NCI-H146 (cell line): Measurements from ENCODE around the gene CNTNAP5.

Source experiments
- DNase-seq: peaks from one replicate; lab custom pipeline; 2025; lab: John Stamatoyannopoulos, UW

The CNTNAP5 gene

GRCh38 chr2:124267794-124268193 lies 242.7 kb downstream of the CNTNAP5 start:
- DNase-seq = no peak

GRCh38 chr2:124269348-124269747 lies 244.3 kb downstream of the CNTNAP5 start:
- no peak for DNase-seq

DNA sequence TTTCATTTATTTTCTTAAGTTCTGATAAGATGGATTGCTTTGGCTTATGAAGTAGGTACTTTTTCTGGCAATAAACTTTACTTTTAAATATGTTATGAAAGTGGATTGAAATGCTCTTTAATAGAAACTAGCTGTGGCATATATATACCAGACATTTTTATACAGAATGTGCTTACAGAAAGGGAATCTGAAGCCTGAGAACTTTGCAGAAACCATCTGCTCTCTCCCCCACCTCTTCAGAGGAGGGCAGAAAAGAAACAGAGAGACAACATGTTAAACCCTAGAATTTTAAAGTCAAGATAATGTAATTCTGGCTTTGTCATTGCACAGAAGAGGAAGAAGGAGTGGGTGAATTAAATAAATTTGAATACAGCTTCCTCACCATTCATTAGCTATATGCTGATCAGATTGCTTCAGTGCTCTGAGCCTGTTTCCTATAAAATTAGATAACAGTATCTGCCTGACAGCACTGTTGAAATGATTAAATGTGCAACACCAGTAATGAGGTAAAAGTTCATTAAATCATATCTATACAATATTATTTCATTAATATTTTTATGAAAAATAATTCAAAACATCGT lies 247.3 kb downstream of the CNTNAP5 start:
- no peak for DNase-seq

DNA sequence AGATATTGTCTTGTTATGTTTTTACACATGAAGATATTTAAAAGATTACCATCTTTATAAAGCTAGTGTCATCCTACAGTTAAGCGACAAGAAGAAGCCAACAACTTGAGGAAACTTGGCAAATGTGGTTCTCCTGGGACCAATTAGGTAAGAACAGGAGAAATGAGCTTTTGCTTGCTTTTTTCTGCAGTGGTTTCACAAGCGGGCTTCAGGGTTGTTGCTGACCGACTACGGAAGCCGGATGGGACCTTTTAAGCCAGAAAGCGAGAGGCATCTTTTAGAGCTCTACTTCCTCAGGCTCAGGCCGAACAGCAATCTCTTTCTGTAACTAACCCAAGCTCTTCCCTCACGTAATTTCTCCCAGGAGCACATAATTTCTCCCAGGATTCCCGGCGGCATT lies 256.5 kb downstream of the CNTNAP5 start:
- DNase-seq = no peak

GRCh38 chr2:124283096-124283495 lies 258.0 kb downstream of the CNTNAP5 start:
- DNase-seq = peak; percentile 45

DNA sequence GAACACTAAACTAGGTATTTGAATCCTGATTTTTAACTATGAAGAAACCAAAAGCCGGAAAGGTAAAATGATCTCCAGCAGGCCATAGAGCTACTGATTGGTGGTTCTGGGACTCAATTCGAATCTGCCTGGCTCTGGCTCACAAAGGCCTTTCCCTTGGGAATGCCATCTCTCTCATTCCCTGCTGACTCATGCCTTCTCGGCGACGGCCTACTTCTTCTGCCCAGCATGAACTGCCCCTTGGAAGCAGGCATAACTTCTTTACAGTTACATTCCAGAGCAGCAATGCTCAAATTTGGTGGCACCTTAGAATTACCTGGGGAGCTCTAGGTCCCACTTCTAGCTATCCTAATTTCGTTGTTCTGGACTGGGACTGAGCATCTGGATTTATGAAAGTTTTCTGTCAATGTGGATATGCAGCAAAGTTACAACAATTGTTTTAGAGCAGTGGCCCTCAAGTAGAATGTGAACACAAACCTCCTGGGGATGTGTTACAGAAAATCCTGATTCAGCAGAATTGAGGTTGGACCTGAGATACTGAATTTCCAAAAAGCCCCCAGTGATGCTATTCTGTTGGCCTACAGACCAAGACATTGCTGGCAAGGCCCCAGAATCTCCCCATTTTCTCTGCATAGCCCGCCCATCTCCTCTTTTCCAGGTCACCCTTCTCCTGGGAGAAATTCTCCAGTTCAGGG lies 261.1 kb downstream of the CNTNAP5 start:
- no peak for DNase-seq

GRCh38 chr2:124289060-124289459 lies 264.0 kb downstream of the CNTNAP5 start:
- DNase-seq = no peak

DNA sequence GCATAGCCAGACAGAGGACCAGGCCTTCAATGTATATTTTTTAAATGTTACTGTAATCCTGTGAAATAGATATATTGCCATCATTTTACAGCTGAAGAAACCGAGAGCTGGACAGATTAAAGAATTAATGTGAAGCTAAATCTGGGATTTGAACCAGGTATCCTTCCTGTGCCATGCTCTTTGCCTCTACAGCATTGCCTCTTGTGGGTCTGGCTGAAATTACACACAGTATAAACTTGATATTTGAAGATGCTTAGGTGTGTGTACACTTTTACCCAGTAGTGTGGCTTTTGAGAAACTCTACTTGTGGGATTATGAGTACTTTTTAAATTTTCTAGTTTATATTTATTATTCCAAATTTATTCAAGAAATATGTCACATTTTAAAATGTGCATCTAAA lies 264.5 kb downstream of the CNTNAP5 start:
- no peak for DNase-seq

DNA sequence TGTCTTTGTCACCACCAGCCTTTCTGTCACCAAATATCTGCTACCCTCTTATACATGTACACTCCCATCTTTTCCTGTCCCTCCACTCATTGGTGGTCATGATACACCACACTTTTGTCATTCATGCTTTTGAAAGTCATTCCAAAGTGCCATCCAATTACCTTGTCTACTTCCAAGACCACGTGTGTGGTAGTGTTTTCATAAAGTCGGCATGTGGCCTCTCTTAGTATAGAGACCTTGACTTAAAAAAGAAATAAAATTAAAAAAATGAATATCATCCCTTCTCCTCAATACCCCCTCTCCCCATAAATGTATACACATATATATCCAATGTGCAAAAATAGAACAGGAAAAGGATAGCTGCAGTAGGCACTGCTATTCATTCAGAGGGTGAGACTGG lies 271.4 kb downstream of the CNTNAP5 start:
- DNase-seq = no peak

DNA sequence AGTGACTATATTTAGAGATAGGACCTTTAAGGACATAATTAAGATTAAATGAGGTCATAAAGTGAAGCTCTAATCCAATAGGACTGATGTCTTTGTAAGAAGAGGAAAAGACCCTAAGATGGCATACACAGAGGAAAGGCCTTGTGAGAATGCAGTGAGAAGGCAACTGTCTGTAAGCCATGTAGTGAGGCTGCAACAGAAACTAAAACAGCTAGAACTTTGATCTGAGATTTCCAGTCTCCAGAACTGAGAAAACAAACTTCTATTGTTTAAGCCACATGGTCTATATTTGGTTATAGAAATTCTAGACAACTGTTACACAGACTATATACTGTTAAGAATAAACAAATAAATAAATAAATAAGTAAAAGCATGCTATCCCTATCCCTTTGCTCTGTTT lies 276.8 kb downstream of the CNTNAP5 start:
- no peak for DNase-seq

- DNase-seq = no peak
Observed at GRCh38 chr2:124308319-124309062, 283.4 kb downstream of the CNTNAP5 start.

- no peak for DNase-seq
Observed at GRCh38 chr2:124309563-124310138, 284.6 kb downstream of the CNTNAP5 start.

DNA sequence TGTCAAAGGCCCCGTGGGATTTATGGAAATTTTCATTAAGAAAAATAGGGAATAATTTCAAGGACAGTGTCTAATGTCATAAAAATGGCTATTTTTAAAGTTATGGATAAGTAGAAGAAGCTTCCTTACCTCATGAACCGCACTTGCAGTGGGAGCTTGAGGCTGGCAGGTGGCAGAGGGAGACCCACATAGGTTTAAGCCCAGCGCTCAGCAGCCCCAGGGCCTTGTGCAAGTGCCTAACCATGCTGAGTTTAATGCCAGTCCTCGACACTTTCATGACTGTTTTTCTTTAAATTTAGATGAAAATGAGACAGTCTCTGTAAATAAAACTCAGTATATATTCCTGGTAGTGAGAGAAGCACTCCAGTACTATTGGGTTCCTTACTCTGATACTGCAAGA lies 285.6 kb downstream of the CNTNAP5 start:
- no peak for DNase-seq

- DNase-seq = no peak
Observed at GRCh38 chr2:124314084-124314483, 289.0 kb downstream of the CNTNAP5 start.

DNA sequence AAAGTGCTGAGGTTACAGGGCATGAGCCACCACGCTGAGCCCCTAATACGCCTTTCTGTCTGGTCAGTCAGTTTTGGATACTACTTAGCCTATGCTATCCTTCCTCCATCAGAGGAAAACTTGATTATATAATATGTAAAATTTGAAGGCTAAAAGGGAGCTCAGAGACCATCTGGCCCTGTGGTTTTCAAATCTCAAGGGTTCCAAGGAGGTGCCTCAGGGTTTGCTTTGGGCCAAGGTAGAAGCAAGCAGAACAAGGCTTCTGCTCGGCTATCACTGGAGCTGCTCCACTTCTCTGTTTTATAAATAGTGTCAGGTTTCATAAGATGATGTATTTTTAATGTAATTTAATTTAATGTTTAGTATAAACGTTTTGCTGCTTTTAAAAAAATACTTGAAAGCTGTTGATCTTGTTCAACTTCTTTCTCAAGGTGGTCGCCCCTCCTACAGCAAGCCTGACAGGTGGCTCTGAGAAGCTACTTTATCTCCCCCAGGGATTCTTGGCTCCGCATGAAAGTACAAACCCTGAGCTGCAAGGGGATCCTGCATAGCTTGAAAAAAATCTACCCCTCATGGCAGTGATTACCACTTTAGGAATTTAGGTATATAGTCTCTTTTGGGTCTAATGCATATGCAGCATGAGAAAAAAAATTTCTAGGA lies 290.3 kb downstream of the CNTNAP5 start:
- no peak for DNase-seq

DNA sequence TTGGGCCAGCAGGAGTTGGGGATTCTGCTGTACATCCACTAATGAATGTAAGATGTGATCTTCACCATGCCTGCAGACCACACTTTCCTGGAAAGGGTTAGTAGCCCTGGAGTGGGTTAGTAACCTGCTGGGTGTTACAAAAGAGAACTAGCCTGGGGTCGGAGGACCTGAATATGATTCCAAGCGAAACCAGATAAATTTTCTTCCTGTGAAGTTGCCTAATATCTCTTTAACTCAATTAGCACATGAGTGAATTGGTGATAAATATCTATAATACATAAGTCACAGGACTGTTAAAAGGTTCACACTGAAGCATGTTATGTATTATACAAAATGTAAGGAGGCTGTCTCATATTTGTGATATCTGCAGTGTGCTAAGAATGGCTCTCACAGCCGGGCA lies 291.0 kb downstream of the CNTNAP5 start:
- no peak for DNase-seq

GRCh38 chr2:124316881-124317605 lies 292.0 kb downstream of the CNTNAP5 start:
- DNase-seq = no peak

- no peak for DNase-seq
Observed at GRCh38 chr2:124317628-124318027, 292.5 kb downstream of the CNTNAP5 start.

- no peak for DNase-seq
Observed at GRCh38 chr2:124318913-124319312, 293.8 kb downstream of the CNTNAP5 start.

DNA sequence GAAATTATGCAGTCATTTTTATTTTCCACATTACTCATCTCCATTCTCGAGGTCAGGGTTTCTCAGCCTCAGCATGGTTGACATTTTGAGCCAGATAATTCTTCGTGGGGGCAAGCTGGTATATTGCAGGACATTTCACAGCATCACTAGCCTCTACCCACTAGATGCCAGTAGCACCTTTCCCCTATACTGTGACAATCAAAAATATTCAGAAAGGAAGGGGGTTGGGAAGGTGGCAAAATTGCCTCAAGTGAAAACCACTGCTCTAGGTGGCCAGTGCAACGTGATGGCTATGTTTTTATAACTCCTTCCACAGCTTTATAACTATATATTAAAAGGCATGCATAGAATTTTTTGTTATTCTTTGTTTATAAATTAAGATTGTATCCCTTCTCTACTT lies 294.5 kb downstream of the CNTNAP5 start:
- DNase-seq = no peak

- peak; percentile 6 for DNase-seq
Observed at GRCh38 chr2:124320051-124320688, 295.1 kb downstream of the CNTNAP5 start.
